ENCODE data around the gene ARHGAP22.

Gene ARHGAP22

GRCh38 chr10:48549236-48549635 is 55.6 kb downstream of the ARHGAP22 start:
- no peak for TF ChIP-seq CTCF (IDR thresholded peaks at IDR 0.05; ENCODE audit: borderline replicate concordance, insufficient read depth, low read depth, low read length)
- H3K4me3 ChIP-seq (ENCODE audit: low read depth, low read length): no peak overlapping the region

GRCh38 chr10:48548531-48549135 is 56.2 kb downstream of the ARHGAP22 start:
- H3K4me3 ChIP-seq (ENCODE audit: low read depth, low read length): no peak overlapping the region
- no peak for TF ChIP-seq CTCF (IDR thresholded peaks at IDR 0.05; ENCODE audit: borderline replicate concordance, insufficient read depth, low read depth, low read length)

- H3K4me3 ChIP-seq (ENCODE audit: low read depth, low read length): no peak overlapping the region
- no peak for TF ChIP-seq CTCF (IDR thresholded peaks at IDR 0.05; ENCODE audit: borderline replicate concordance, insufficient read depth, low read depth, low read length)
Observed at GRCh38 chr10:48547981-48548380, 56.9 kb downstream of the ARHGAP22 start.

- H3K4me3 ChIP-seq (ENCODE audit: low read depth, low read length): no peak overlapping the region
- TF ChIP-seq CTCF (IDR thresholded peaks at IDR 0.05; ENCODE audit: borderline replicate concordance, insufficient read depth, low read depth, low read length): no peak
Observed at GRCh38 chr10:48547061-48547895, 57.6 kb downstream of the ARHGAP22 start.

GRCh38 chr10:48545462-48546145 is 59.3 kb downstream of the ARHGAP22 start:
- H3K4me3 ChIP-seq (ENCODE audit: low read depth, low read length): no peak overlapping the region
- TF ChIP-seq CTCF (IDR thresholded peaks at IDR 0.05; ENCODE audit: borderline replicate concordance, insufficient read depth, low read depth, low read length): no peak

GRCh38 chr10:48543182-48543844 is 61.6 kb downstream of the ARHGAP22 start:
- TF ChIP-seq CTCF (IDR thresholded peaks at IDR 0.05; ENCODE audit: borderline replicate concordance, insufficient read depth, low read depth, low read length): no peak
- no peak overlapping the region for H3K4me3 ChIP-seq (ENCODE audit: low read depth, low read length)

All from GM12875 (cell line).